Activated CD4-positive, alpha-beta memory T cell treated with anti-CD3 and anti-CD28 coated beads, Interleukin-2, amount 10 ng/mL, durations not matched to agents 7 days and 5 days (primary cell): ENCODE results near the gene ZNF436. TPM values are rescaled to one million over a fixed set of nuclear protein-coding genes. Genes with fewer than 3 reads are reported as not detected.
"Not testable (repeated sequence)": the region's sequence is repeated elsewhere in the genome, so short reads cannot be mapped to it uniquely, and the experiment has no call there.

ENCODE experiments used
- CTCF ChIA-PET: fragments of 350-600 bp; sonication (Branson Sonifier 250); formaldehyde crosslinking; loops from one replicate; lab custom pipeline; 2021; ENCODE audit warnings: antibody characterized with exemption, inconsistent platforms; lab: Charles Lee
- POLR2A ChIA-PET: fragments of 350-600 bp; sonication (Branson Sonifier 250); formaldehyde crosslinking; loops from one replicate; lab custom pipeline; 2021; ENCODE audit warnings: antibody characterized with exemption; lab: Charles Lee
- DNase-seq: peaks from one replicate; pipeline ENCODE4 v3.0.0-alpha.2; 2020
- H3K27ac Mint-ChIP-seq: one replicate; pipeline ENCODE4 v1.8.0; 2021; ENCODE audit warnings: mild to moderate bottlenecking, mixed read lengths
- H3K27me3 Mint-ChIP-seq: one replicate; pipeline ENCODE4 v1.8.0; 2021; ENCODE audit warnings: mixed read lengths
- H3K36me3 Mint-ChIP-seq: one replicate; pipeline ENCODE4 v1.8.0; 2021; ENCODE audit warnings: low read depth, mixed read lengths
- H3K4me1 Mint-ChIP-seq: one replicate; pipeline ENCODE4 v1.8.0; 2021; ENCODE audit warnings: mixed read lengths
- H3K4me3 Mint-ChIP-seq: one replicate; pipeline ENCODE4 v1.8.0; 2021; ENCODE audit warnings: mild to moderate bottlenecking, mixed read lengths
- H3K9me3 Mint-ChIP-seq: one replicate; pipeline ENCODE4 v1.8.0; 2021; ENCODE audit warnings: mixed read lengths
- total RNA-seq, 2 experiments: library from RNA; stranded (reverse); gene quantifications; one replicate each; pipeline ENCODE4 v1.2.3, GENCODE V29; 2021

Gene ZNF436
- total RNA-seq, 2 experiments from 2014 or later = 6.1 to 6.8 TPM

DNA sequence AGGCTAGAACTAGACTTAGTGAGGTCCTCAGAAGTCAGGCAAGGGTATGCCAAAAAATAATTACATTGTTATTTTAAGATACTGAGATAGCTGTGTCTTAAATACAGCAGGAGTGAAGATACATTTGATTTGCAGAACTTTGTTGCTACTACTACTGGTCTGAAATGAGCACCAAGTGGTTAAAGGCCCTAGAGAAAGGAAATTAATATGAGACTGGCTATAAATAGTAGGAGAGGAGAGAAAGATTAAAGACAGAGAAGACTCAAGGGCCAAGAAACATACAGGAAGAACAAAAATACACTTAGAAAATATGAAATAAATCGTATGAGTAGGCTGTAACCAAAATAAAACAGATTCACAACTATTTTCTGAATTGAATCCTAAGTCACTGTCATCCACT, 46.9 kb downstream of the ZNF436 start:
- CTCF ChIA-PET = no interaction called here
- Mint-ChIP-seq H3K4me3 (no peak overlapping the region), H3K4me1 (peaks cover 22% of the 10 kb centered on the region), H3K36me3 (peaks cover 68% of the 10 kb centered on the region), H3K27ac (no peak overlapping the region), H3K9me3 (no peaks in the 10 kb centered on the region), H3K27me3 (no peaks in the 10 kb centered on the region)
- POLR2A ChIA-PET = interaction anchor here (1.7 kb wide), 1 partner anchor 21 kb away, joined by 8 read pairs; the partner anchor contains the start of gene HNRNPR
- DNase-seq = no peak

DNA sequence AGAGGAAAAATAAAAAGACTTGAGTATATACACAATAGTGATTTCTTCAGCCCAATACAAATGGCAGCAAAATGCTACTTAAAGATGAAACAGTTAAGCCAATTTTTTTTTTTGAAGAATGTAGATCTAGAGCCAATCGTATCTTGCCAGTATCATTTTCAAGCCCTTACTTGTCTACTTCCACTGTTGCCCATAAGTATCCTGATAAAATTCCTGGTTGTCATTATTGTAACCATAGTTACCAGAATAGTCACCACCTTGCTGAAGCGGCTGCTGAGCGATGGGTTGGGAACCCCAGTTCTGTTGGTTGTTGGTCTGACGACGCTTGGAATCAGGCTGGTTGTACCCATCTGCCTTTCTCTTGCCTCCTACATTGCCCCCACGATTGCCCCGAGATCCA, 59.4 kb downstream of the ZNF436 start:
- H3K27me3 Mint-ChIP-seq, H3K4me3 Mint-ChIP-seq, CTCF ChIA-PET, H3K27ac Mint-ChIP-seq, DNase-seq, H3K9me3 Mint-ChIP-seq, POLR2A ChIA-PET: not testable (repeated sequence)
- H3K36me3 Mint-ChIP-seq = peaks cover 66% of the 10 kb centered on the region
- peaks cover 13% of the 10 kb centered on the region for H3K4me1 Mint-ChIP-seq

Other genes starting within 250 kb of the ZNF436 start
- gene LUZP1, start 201.0 kb downstream of the ZNF436 start, total RNA-seq = 10 to 100 TPM; 19.4 to 21.8 TPM
- gene HTR1D, start 152.3 kb downstream of the ZNF436 start, total RNA-seq = not detected
- 100 to 1,000 TPM; 175 to 179 TPM for gene HNRNPR, start 25.6 kb downstream of the ZNF436 start, total RNA-seq
- 1 to 10 TPM; 1.2 to 1.7 TPM for gene TCEA3, start 54.9 kb upstream of the ZNF436 start, total RNA-seq
- under 1 TPM; 0.43 to 0.63 TPM for gene ASAP3, start 114.3 kb upstream of the ZNF436 start, total RNA-seq
- gene E2F2, start 161.4 kb upstream of the ZNF436 start, total RNA-seq = 10 to 100 TPM; 93.4 to 98.9 TPM
- gene ID3, start 189.7 kb upstream of the ZNF436 start, total RNA-seq = 10 to 100 TPM; 14.7 to 14.8 TPM